GM23248 (cell line): ENCODE measurements around the gene GLDC. TPM values are rescaled to one million over a fixed set of nuclear protein-coding genes. Genes with fewer than 3 reads are reported as not detected.

ENCODE experiments used
- DNase-seq: peaks from one replicate; pipeline ENCODE4 v3.0.0-alpha.2; 2015
- H2AFZ ChIP-seq: fragments of 200-600 bp; sonication (generic); 2 replicates; pipeline ENCODE4 v1.6.1; 2016; ENCODE audit warnings: antibody characterized with exemption
- H3F3A ChIP-seq: fragments of 200-600 bp; sonication (generic); 2 replicates; pipeline ENCODE4 v1.6.1; 2016; ENCODE audit warnings: mild to moderate bottlenecking, antibody characterized with exemption, mixed run types; ENCODE audit not compliant: insufficient read depth
- H3K27ac ChIP-seq: fragments of 200-600 bp; sonication (generic); 2 replicates; pipeline ENCODE4 v1.5.1; 2016; ENCODE audit warnings: mild to moderate bottlenecking
- H3K27me3 ChIP-seq: fragments of 200-600 bp; sonication (generic); replicated peaks from 2 replicates; pipeline ENCODE4 v1.6.1; 2016; ENCODE audit warnings: mild to moderate bottlenecking; ENCODE audit not compliant: insufficient read depth
- H3K36me3 ChIP-seq: fragments of 200-600 bp; sonication (generic); 2 replicates; pipeline ENCODE4 v1.6.1; 2016; ENCODE audit warnings: low read depth, mild to moderate bottlenecking
- H3K4me1 ChIP-seq: fragments of 200-600 bp; sonication (generic); 2 replicates; pipeline ENCODE4 v1.6.1; 2016; ENCODE audit warnings: mild to moderate bottlenecking; ENCODE audit not compliant: insufficient read depth
- H3K4me2 ChIP-seq: fragments of 200-600 bp; sonication (generic); one replicate; pipeline ENCODE4 v1.6.1; 2016; ENCODE audit warnings: mild to moderate bottlenecking; ENCODE audit not compliant: unreplicated experiment
- H3K4me3 ChIP-seq: fragments of 200-600 bp; sonication (generic); 2 replicates; pipeline ENCODE4 v1.5.1; 2016; ENCODE audit warnings: mild to moderate bottlenecking
- H3K79me2 ChIP-seq: fragments of 200-600 bp; sonication (generic); 2 replicates; pipeline ENCODE4 v1.6.1; 2016; ENCODE audit warnings: mild to moderate bottlenecking; ENCODE audit not compliant: insufficient read depth
- H3K9ac ChIP-seq: fragments of 200-600 bp; sonication (generic); 2 replicates; pipeline ENCODE4 v1.6.1; 2016; ENCODE audit warnings: mild to moderate bottlenecking
- H3K9me2 ChIP-seq: fragments of 200-600 bp; sonication (generic); 2 replicates; pipeline ENCODE4 v1.6.1; 2016; ENCODE audit warnings: mixed run types, mild to moderate bottlenecking, moderate library complexity; ENCODE audit not compliant: insufficient read depth
- H3K9me3 ChIP-seq: fragments of 200-600 bp; sonication (generic); one replicate; pipeline ENCODE4 v1.6.1; 2017; ENCODE audit warnings: low read depth
- H4K20me1 ChIP-seq: fragments of 200-600 bp; sonication (generic); 2 replicates; pipeline ENCODE4 v1.6.0; 2016; ENCODE audit not compliant: insufficient read depth
- EZH2 ChIP-seq: fragments of 200-600 bp; sonication (generic); IDR thresholded peaks from 2 replicates; pipeline ENCODE4 v1.6.1; 2018; ENCODE audit warnings: antibody characterized with exemption, mild to moderate bottlenecking; ENCODE audit not compliant: insufficient read depth, poor library complexity, severe bottlenecking
- EZH2phosphoT487 ChIP-seq: fragments of 200-600 bp; sonication (generic); IDR thresholded peaks from 2 replicates; pipeline ENCODE4 v1.6.1; 2018; ENCODE audit warnings: antibody characterized with exemption, moderate library complexity, mild to moderate bottlenecking, low read depth; ENCODE audit not compliant: insufficient read depth
- WGBS, 2 experiments: methylation state at CpG; one replicate each; pipeline ENCODE4 v1.1.6; 2015 to 2017; ENCODE audit warnings: low lambda C conversion rate in 2 of 2, low coverage in 1 of 2; ENCODE audit errors: missing lambda C conversion rate in 2 of 2; 5-methylcytosine and 5-hydroxymethylcytosine counted together
- in situ Hi-C: fragments of 300-500 bp; cut with MboI; formaldehyde crosslinking; loops from 2 replicates; pipeline ENCODE4 v1.15.0; 2020
- polyA plus RNA-seq: library from polyadenylated mRNA; unstranded; fragments of >200 nt; fragmentation: Nextera tagmentation; extraction: Ambion mirVana; gene quantifications from 2 replicates; pipeline ENCODE4 v1.2.1, GENCODE V29; 2016
- total RNA-seq: library from RNA; depleted of rRNA; stranded (reverse); fragments of >200 nt; shearing (Covaris generic); gene quantifications from 2 replicates; pipeline ENCODE4 v1.2.3, GENCODE V29; 2014

Gene GLDC
- total and polyA plus RNA-seq, 2 experiments from 2014 or later: 0.11 to 0.48 TPM

GRCh38 chr9:6619909-6620308, 25.6 kb downstream of the GLDC start:
- no peak overlapping the region for H3K4me3 ChIP-seq
- peaks cover 35% of the 10 kb centered on the region; the same call in 1 of the 2 replicates for H3K27me3 ChIP-seq
- TF ChIP-seq EZH2phosphoT487: no peak
- TF ChIP-seq EZH2: no peak
- H3K79me2 ChIP-seq: no peaks in the 10 kb centered on the region
- in situ Hi-C loops: no loop called here
- no peaks in the 10 kb centered on the region for H4K20me1 ChIP-seq
- no peaks in the 10 kb centered on the region for H3K4me1 ChIP-seq
- H3K27ac ChIP-seq: no peak overlapping the region
- no peaks in the 10 kb centered on the region for H3F3A ChIP-seq
- no peak for DNase-seq
- WGBS, 2 experiments: 70 to 79% methylated on average over 6 of the region's 6 CpGs
- no peak overlapping the region for H3K9ac ChIP-seq
- no peaks in the 10 kb centered on the region for H3K36me3 ChIP-seq
- H3K9me2 ChIP-seq: no peaks in the 10 kb centered on the region
- no peaks in the 10 kb centered on the region for H3K9me3 ChIP-seq
- H3K4me2 ChIP-seq: no peak overlapping the region
- no peak overlapping the region for H2AFZ ChIP-seq

DNA sequence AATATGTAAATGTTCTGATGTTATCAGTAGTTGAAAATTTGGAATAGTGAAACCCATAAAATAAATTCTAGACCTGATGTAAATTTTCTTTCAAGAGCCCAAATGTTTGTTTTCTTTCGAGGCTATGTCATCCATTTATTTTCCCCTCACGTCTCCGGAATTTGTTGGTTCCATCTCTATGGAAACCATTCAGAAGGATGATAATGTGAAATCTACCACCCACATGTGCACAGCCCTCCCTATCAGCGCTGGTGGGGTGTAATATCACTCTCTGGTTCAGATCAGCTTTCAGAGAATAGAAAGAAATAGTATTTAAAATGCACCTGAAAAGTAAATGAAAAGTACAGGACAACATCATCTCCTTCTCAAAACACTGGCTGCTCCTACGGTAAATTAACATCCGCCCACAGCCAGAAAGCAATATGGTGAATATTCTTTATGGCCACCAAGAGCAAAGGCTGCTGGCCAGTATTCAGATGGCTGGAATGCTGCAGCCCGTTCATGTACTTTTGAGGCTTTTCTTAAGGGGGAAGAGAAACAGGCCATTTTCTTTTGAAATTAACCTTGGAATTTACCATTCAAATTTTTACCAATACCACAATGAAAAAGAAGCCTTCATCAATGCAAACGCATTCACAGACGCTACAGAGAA, 28.5 kb downstream of the GLDC start:
- H3K79me2 ChIP-seq: no peaks in the 10 kb centered on the region
- H3F3A ChIP-seq: no peaks in the 10 kb centered on the region
- H4K20me1 ChIP-seq: no peaks in the 10 kb centered on the region
- in situ Hi-C loops: no loop called here
- H3K27ac ChIP-seq: no peak overlapping the region
- DNase-seq: no peak
- no peaks in the 10 kb centered on the region for H3K4me1 ChIP-seq
- H3K27me3 ChIP-seq: peaks cover 29% of the 10 kb centered on the region; the same call in 1 of the 2 replicates
- TF ChIP-seq EZH2phosphoT487 (no peak), EZH2 (no peak)
- no peak overlapping the region for H3K9ac ChIP-seq
- no peak overlapping the region for H3K4me3 ChIP-seq
- no peak overlapping the region for H3K4me2 ChIP-seq
- H3K36me3 ChIP-seq: no peaks in the 10 kb centered on the region
- WGBS, 2 experiments: 47 to 49% methylated on average over 9 of the region's 9 CpGs
- H3K9me2 ChIP-seq: no peaks in the 10 kb centered on the region
- no peak overlapping the region for H2AFZ ChIP-seq
- no peaks in the 10 kb centered on the region for H3K9me3 ChIP-seq

- TF ChIP-seq EZH2phosphoT487: no peak
- TF ChIP-seq EZH2: no peak
- H3K4me2 ChIP-seq: no peak overlapping the region
- H3K9ac ChIP-seq: no peak overlapping the region
- no peaks in the 10 kb centered on the region for H3K9me3 ChIP-seq
- no peak overlapping the region for H3K27ac ChIP-seq
- WGBS, 2 experiments: 61 to 66% methylated on average over 5 of the region's 5 CpGs
- H3K79me2 ChIP-seq: no peaks in the 10 kb centered on the region
- no peaks in the 10 kb centered on the region for H3K4me1 ChIP-seq
- in situ Hi-C loops: no loop called here
- no peaks in the 10 kb centered on the region for H3K9me2 ChIP-seq
- H3K27me3 ChIP-seq: 0 out of 2 replicates have a peak, but pooled peaks cover 10% of the 10 kb centered on the region
- DNase-seq: no peak
- no peak overlapping the region for H2AFZ ChIP-seq
- H3F3A ChIP-seq: no peaks in the 10 kb centered on the region
- no peak overlapping the region for H3K4me3 ChIP-seq
- no peaks in the 10 kb centered on the region for H4K20me1 ChIP-seq
- no peaks in the 10 kb centered on the region for H3K36me3 ChIP-seq
Measured at GRCh38 chr9:6614489-6614888, 31.0 kb downstream of the GLDC start.

GRCh38 chr9:6611865-6612264, 33.7 kb downstream of the GLDC start:
- Histone ChIP-seq H3K27me3 (0 out of 2 replicates have a peak, but pooled peaks cover 4% of the 10 kb centered on the region), H3K27ac (no peak overlapping the region), H3K9ac (no peak overlapping the region), H3F3A (no peaks in the 10 kb centered on the region), H3K4me2 (no peak overlapping the region), H3K9me3 (no peaks in the 10 kb centered on the region), H3K79me2 (no peaks in the 10 kb centered on the region), H3K4me3 (no peak overlapping the region), H3K36me3 (no peaks in the 10 kb centered on the region), H4K20me1 (no peaks in the 10 kb centered on the region), H3K4me1 (no peaks in the 10 kb centered on the region), H2AFZ (no peak overlapping the region), H3K9me2 (no peaks in the 10 kb centered on the region)
- in situ Hi-C loops: no loop called here
- 0% methylated on average over 1 of the region's 1 CpG for WGBS, 2 experiments
- no peak for DNase-seq
- TF ChIP-seq EZH2phosphoT487 (no peak), EZH2 (no peak)
